Stimulated activated naive CD8-positive, alpha-beta T cell treated with anti-CD3 and anti-CD28 coated beads, Interleukin-15, amount 100 ng/mL, for 72 hours (primary cell): ENCODE results near the gene GAS2L2.

ENCODE experiments used
- ATAC-seq: fragments of 150-1000 bp; cut with Tn5 transposase; 2 replicates; pipeline ENCODE4 v1.10.0; 2021; ENCODE audit warnings: mild to moderate bottlenecking, moderate library complexity
- DNase-seq, 2 donors: peaks; one replicate each; pipeline ENCODE4 v3.0.0; 2021 to 2022
- H3K27ac Mint-ChIP-seq, 2 donors: one replicate each; pipeline ENCODE4 v1.8.0; 2022; ENCODE audit warnings: mild to moderate bottlenecking in 2 of 2, mixed read lengths in 2 of 2, moderate library complexity in 2 of 2
- H3K27me3 Mint-ChIP-seq: one replicate; pipeline ENCODE4 v1.8.0; 2022; ENCODE audit warnings: mixed read lengths
- H3K4me1 Mint-ChIP-seq: one replicate; pipeline ENCODE4 v1.8.0; 2022; ENCODE audit warnings: mild to moderate bottlenecking, mixed read lengths
- H3K4me3 Mint-ChIP-seq, 2 donors: one replicate each; pipeline ENCODE4 v1.8.0; 2022; ENCODE audit warnings: mild to moderate bottlenecking in 2 of 2, mixed read lengths in 2 of 2, moderate library complexity in 1 of 2
- H3K9me3 Mint-ChIP-seq, 2 donors: one replicate each; pipeline ENCODE4 v1.8.0; 2022; ENCODE audit warnings: mixed read lengths in 2 of 2

The GAS2L2 gene

GRCh38 chr17:35742896-35743477 is 10.1 kb downstream of the GAS2L2 start:
- no peak overlapping the region for H3K27ac Mint-ChIP-seq
- peaks cover 28% of the 10 kb centered on the region for H3K4me1 Mint-ChIP-seq
- DNase-seq (no peak), ATAC-seq (no peak)
- no peaks in the 10 kb centered on the region for H3K9me3 Mint-ChIP-seq
- H3K27me3 Mint-ChIP-seq: peaks cover 62% of the 10 kb centered on the region
- H3K4me3 Mint-ChIP-seq: no peak overlapping the region

GRCh38 chr17:35742496-35742895 is 10.5 kb downstream of the GAS2L2 start:
- DNase-seq: no peak
- Mint-ChIP-seq H3K4me1 (peaks cover 23% of the 10 kb centered on the region), H3K9me3 (no peaks in the 10 kb centered on the region), H3K27me3 (peaks cover 61% of the 10 kb centered on the region), H3K4me3 (peak overlapping the region in 1 of 2 donors; percentile 75), H3K27ac (no peak overlapping the region)
- ATAC-seq: no peak

- peak overlapping the region; percentile 58 to 75 for H3K4me3 Mint-ChIP-seq
Observed at GRCh38 chr17:35740997-35741931, 11.8 kb downstream of the GAS2L2 start.

GRCh38 chr17:35740216-35740615 is 12.8 kb downstream of the GAS2L2 start:
- Mint-ChIP-seq H3K27ac (no peak overlapping the region), H3K4me1 (peaks cover 18% of the 10 kb centered on the region), H3K27me3 (peaks cover 61% of the 10 kb centered on the region), H3K4me3 (no peak overlapping the region), H3K9me3 (no peaks in the 10 kb centered on the region)
- ATAC-seq (no peak), DNase-seq (no peak)

More at GRCh38 chr17:35740997-35741931, 11.8 kb downstream of the GAS2L2 start:
- DNase-seq: peak in 1 of 2 donors; percentile 28
- no peak overlapping the region for H3K27ac Mint-ChIP-seq
- H3K9me3 Mint-ChIP-seq: no peaks in the 10 kb centered on the region
- peaks cover 61% of the 10 kb centered on the region for H3K27me3 Mint-ChIP-seq
- peak; percentile 75 for ATAC-seq
- H3K4me1 Mint-ChIP-seq: peaks cover 18% of the 10 kb centered on the region

- DNase-seq (no peak), ATAC-seq (no peak)
- peaks cover 18% of the 10 kb centered on the region for H3K4me1 Mint-ChIP-seq
- H3K4me3 Mint-ChIP-seq: no peak overlapping the region
- no peak overlapping the region for H3K27ac Mint-ChIP-seq
- H3K27me3 Mint-ChIP-seq: peaks cover 50% of the 10 kb centered on the region
- H3K9me3 Mint-ChIP-seq: no peaks in the 10 kb centered on the region
Observed at GRCh38 chr17:35738519-35739133, 14.4 kb downstream of the GAS2L2 start.

- Mint-ChIP-seq H3K4me1 (peaks cover 19% of the 10 kb centered on the region), H3K27me3 (peaks cover 26% of the 10 kb centered on the region), H3K27ac (no peak overlapping the region), H3K9me3 (no peaks in the 10 kb centered on the region), H3K4me3 (no peak overlapping the region)
- DNase-seq: no peak
- no peak for ATAC-seq
Observed at GRCh38 chr17:35736236-35736635, 16.8 kb downstream of the GAS2L2 start.

- Mint-ChIP-seq H3K9me3 (no peaks in the 10 kb centered on the region), H3K4me3 (no peak overlapping the region), H3K27me3 (peaks cover 16% of the 10 kb centered on the region), H3K4me1 (peaks cover 28% of the 10 kb centered on the region), H3K27ac (peak overlapping the region in 1 of 2 donors; percentile 5)
- no peak for ATAC-seq
- DNase-seq: no peak
Observed at GRCh38 chr17:35735036-35735805, 17.8 kb downstream of the GAS2L2 start.

- DNase-seq (no peak), ATAC-seq (no peak)
- peaks cover 7% of the 10 kb centered on the region for H3K27me3 Mint-ChIP-seq
- peaks cover 37% of the 10 kb centered on the region for H3K4me1 Mint-ChIP-seq
- H3K27ac Mint-ChIP-seq: no peak overlapping the region
- H3K9me3 Mint-ChIP-seq: no peaks in the 10 kb centered on the region
- H3K4me3 Mint-ChIP-seq: no peak overlapping the region
Observed at GRCh38 chr17:35734396-35734795, 18.6 kb downstream of the GAS2L2 start.

GRCh38 chr17:35733366-35733765 is 19.7 kb downstream of the GAS2L2 start:
- H3K4me1 Mint-ChIP-seq: peaks cover 32% of the 10 kb centered on the region
- H3K4me3 Mint-ChIP-seq: no peak overlapping the region
- H3K27me3 Mint-ChIP-seq: no peaks in the 10 kb centered on the region
- H3K9me3 Mint-ChIP-seq: no peaks in the 10 kb centered on the region
- ATAC-seq: no peak
- H3K27ac Mint-ChIP-seq: no peak overlapping the region
- no peak for DNase-seq

GRCh38 chr17:35732806-35733136 is 20.3 kb downstream of the GAS2L2 start:
- peaks cover 30% of the 10 kb centered on the region for H3K4me1 Mint-ChIP-seq
- H3K27ac Mint-ChIP-seq: peak overlapping the region in 1 of 2 donors; percentile 66
- DNase-seq (no peak), ATAC-seq (no peak)
- peak overlapping the region in 1 of 2 donors; percentile 64 for H3K4me3 Mint-ChIP-seq
- H3K9me3 Mint-ChIP-seq: no peaks in the 10 kb centered on the region
- no peaks in the 10 kb centered on the region for H3K27me3 Mint-ChIP-seq

GRCh38 chr17:35731917-35732805 is 20.9 kb downstream of the GAS2L2 start:
- H3K9me3 Mint-ChIP-seq: no peaks in the 10 kb centered on the region
- H3K4me1 Mint-ChIP-seq: peaks cover 30% of the 10 kb centered on the region
- peak overlapping the region; percentile 59 to 64 for H3K4me3 Mint-ChIP-seq
- ATAC-seq: peak; percentile 11
- no peaks in the 10 kb centered on the region for H3K27me3 Mint-ChIP-seq
- no peak for DNase-seq
- peak overlapping the region in 1 of 2 donors; percentile 66 for H3K27ac Mint-ChIP-seq

GRCh38 chr17:35731239-35731916 is 21.7 kb downstream of the GAS2L2 start, which contains the start of gene RASL10B:
TSS of gene RASL10B (plus strand) at chr17:35731639. CDS start at chr17:35735185, 3,546 bp downstream.
- H3K9me3 Mint-ChIP-seq: no peaks in the 10 kb centered on the region
- peaks cover 30% of the 10 kb centered on the region for H3K4me1 Mint-ChIP-seq
- DNase-seq (peak; percentile 41 to 46), ATAC-seq (peak; percentile 81)
- peak within 1 kb of the TSS; percentile 80 to 83 for H3K4me3 Mint-ChIP-seq
- H3K27me3 Mint-ChIP-seq: no peaks in the 10 kb centered on the region
- H3K27ac Mint-ChIP-seq: peak within 1 kb of the TSS; percentile 66 to 83

- H3K27ac Mint-ChIP-seq: no peak overlapping the region
Observed at GRCh38 chr17:35730400-35731005, 22.5 kb downstream of the GAS2L2 start.

More at GRCh38 chr17:35730400-35731005, 22.5 kb downstream of the GAS2L2 start:
- DNase-seq (no peak), ATAC-seq (no peak)
- Mint-ChIP-seq H3K4me1 (peaks cover 30% of the 10 kb centered on the region), H3K4me3 (peak overlapping the region; percentile 80 to 83), H3K9me3 (no peaks in the 10 kb centered on the region), H3K27me3 (no peaks in the 10 kb centered on the region)
